Measurements from ENCODE around the gene SPAG16. TPM values are rescaled to one million over a fixed set of nuclear protein-coding genes. Genes with fewer than 3 reads are reported as not detected.

SPAG16 gene
- total and polyA plus RNA-seq, 8 donors: 11.1 to 47.4 (median 42.3) TPM

DNA sequence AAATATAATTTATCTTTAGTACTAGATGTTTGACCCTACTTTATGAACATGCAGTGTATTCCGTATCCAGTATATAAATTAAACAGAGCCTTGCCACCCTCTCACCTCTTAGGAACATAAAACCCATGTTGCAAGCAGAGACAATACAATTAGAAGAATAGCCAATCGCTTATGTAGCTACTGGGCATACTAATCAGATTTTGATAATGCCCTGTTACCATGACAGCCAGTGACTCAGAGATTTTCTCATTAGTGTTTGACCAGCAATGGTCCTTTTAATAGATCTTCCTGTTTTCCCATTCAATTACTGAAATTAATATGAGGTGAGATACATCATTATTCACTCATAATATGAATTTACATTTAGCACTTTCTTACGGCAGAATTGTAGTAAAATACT is 579.3 kb downstream of the SPAG16 start:
- Histone ChIP-seq H3K27ac (no peak overlapping the region), H3K36me3 (no peaks in the 10 kb centered on the region), H3K9me3 (peaks cover 0 to 8% of the 10 kb centered on the region in 2 donors), H3K4me1 (no peaks in the 10 kb centered on the region), H3K27me3 (no peaks in the 10 kb centered on the region), H3K4me3 (no peak overlapping the region)
- intact Hi-C loops (cut with DNase I): no loop called here
- TF ChIP-seq, protein P1, sequence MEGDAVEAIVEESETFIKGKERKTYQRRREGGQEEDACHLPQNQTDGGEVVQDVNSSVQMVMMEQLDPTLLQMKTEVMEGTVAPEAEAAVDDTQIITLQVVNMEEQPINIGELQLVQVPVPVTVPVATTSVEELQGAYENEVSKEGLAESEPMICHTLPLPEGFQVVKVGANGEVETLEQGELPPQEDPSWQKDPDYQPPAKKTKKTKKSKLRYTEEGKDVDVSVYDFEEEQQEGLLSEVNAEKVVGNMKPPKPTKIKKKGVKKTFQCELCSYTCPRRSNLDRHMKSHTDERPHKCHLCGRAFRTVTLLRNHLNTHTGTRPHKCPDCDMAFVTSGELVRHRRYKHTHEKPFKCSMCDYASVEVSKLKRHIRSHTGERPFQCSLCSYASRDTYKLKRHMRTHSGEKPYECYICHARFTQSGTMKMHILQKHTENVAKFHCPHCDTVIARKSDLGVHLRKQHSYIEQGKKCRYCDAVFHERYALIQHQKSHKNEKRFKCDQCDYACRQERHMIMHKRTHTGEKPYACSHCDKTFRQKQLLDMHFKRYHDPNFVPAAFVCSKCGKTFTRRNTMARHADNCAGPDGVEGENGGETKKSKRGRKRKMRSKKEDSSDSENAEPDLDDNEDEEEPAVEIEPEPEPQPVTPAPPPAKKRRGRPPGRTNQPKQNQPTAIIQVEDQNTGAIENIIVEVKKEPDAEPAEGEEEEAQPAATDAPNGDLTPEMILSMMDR (IDR thresholded peaks at IDR 0.05): no peak
- DNase-seq (no peak), ATAC-seq (no peak)

DNA sequence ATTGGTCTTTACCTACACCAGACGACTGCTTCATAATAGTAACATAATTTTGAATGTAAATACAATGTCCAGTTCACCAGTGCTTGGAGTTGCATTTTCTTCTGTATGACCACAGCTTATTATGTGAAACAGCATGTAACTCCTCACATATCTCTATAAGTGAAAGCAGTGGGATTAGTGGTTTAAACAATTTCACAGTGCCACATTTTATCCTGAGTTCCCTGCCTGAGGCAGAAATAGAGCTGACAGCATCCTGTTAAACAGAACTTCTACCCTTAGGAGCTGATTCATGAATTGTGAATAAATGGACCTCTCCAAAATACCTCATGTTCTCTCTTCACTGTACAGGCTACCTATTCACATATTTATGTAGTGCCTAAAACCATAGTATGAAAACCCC is 584.3 kb downstream of the SPAG16 start:
- H3K9me3 ChIP-seq: peaks cover 0 to 8% of the 10 kb centered on the region in 2 donors
- intact Hi-C loops (cut with DNase I): no loop called here
- ATAC-seq (no peak), DNase-seq (no peak)
- no peak overlapping the region for H3K4me3 ChIP-seq
- no peaks in the 10 kb centered on the region for H3K4me1 ChIP-seq
- H3K36me3 ChIP-seq: no peaks in the 10 kb centered on the region
- H3K27me3 ChIP-seq: no peaks in the 10 kb centered on the region
- H3K27ac ChIP-seq: no peak overlapping the region
- TF ChIP-seq, protein P1 (IDR thresholded peaks at IDR 0.05): no peak

DNA sequence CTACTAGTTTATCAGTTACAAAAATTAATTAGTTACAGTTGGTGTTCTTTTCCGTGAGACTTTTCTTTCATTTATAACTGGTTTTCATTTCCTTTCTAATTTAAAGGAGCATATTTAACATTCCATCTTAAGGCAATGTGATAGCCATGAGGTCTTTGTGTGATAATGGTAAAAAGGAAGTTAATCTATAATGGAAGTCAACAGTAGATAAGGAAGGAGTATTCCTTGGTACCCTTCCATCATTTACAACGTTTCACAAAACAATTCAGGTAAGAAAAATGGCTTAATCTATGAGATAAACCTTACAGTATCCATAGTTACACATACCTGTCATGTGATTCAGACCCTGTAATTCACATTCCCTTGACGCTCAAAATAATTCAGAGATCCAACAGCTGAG is 601.2 kb downstream of the SPAG16 start:
- H3K27me3 ChIP-seq: no peaks in the 10 kb centered on the region
- no peaks in the 10 kb centered on the region for H3K36me3 ChIP-seq
- intact Hi-C loops (cut with DNase I): no loop called here
- ATAC-seq: no peak
- no peak overlapping the region for H3K27ac ChIP-seq
- H3K4me3 ChIP-seq: no peak overlapping the region
- H3K4me1 ChIP-seq: no peaks in the 10 kb centered on the region
- peaks cover 0 to 3% of the 10 kb centered on the region in 2 donors for H3K9me3 ChIP-seq
- DNase-seq: no peak
- TF ChIP-seq, protein P1 (IDR thresholded peaks at IDR 0.05): no peak

DNA sequence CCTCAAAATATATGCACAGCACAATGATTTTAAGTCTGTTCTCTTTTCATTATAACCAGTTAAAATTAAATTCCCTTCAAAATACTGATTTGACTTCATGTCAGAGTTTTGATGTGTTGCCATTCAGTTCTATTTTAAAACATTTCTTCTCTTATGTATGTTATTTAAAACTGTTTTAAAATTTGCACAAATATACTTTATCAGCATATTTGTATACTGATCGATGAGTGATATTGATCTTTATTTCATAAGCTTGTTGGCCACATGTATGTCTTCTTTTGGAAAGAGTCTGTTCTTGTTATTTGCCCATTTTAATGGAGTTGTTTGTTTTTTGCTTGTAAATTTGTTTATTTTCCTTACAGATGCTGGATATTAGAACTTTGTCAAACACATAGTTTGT is 630.2 kb downstream of the SPAG16 start:
- Histone ChIP-seq H3K4me1 (no peaks in the 10 kb centered on the region), H3K27ac (no peak overlapping the region), H3K27me3 (no peaks in the 10 kb centered on the region), H3K4me3 (no peak overlapping the region), H3K9me3 (peaks cover 0 to 37% of the 10 kb centered on the region in 2 donors), H3K36me3 (no peaks in the 10 kb centered on the region)
- ATAC-seq (no peak), DNase-seq (no peak)
- TF ChIP-seq, protein P1 (IDR thresholded peaks at IDR 0.05): no peak
- intact Hi-C loops (cut with DNase I): no loop called here

DNA sequence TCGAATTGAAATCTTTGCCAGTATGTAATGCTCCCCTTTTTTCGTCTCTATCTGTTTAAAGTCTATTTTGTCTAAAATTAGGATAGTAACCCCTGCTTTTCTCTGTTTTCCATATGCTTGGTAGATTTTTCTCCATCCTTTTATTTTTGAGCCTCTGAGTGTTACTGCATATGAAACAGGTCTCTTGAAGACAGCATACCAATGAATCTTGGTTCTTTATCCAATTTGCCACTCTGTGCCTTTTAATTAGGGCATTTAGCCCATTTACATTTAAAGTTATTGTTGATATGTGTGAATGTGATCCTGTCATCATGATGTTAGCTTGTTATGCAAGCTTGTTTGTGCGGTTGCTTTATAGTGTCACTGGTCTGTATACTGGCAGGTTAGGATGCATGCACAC is 635.8 kb downstream of the SPAG16 start:
- H3K36me3 ChIP-seq: no peaks in the 10 kb centered on the region
- no peak overlapping the region for H3K4me3 ChIP-seq
- peaks cover 0 to 78% of the 10 kb centered on the region in 2 donors for H3K9me3 ChIP-seq
- no peak for DNase-seq
- H3K27me3 ChIP-seq: no peaks in the 10 kb centered on the region
- no peaks in the 10 kb centered on the region for H3K4me1 ChIP-seq
- H3K27ac ChIP-seq: no peak overlapping the region
- intact Hi-C loops (cut with DNase I): no loop called here
- TF ChIP-seq, protein P1 (IDR thresholded peaks at IDR 0.05): no peak
- no peak for ATAC-seq
